MG63 (cell line): ENCODE results near the gene TAF11L14. TPM values are rescaled to one million over a fixed set of nuclear protein-coding genes. Genes with fewer than 3 reads are reported as not detected.
A peak's percentile ranks its signal among the peaks of the same experiment; 100 is the strongest.
"Not testable (repeated sequence)": the region's sequence is repeated elsewhere in the genome, so short reads cannot be mapped to it uniquely, and the experiment has no call there.

Experiments
- DNase-seq: peaks from one replicate; pipeline ENCODE4 v3.0.0-alpha.2; 2020
- H3K27me3 ChIP-seq: fragments of 250-450 bp; sonication (Bioruptor Pico); 2 replicates; pipeline ENCODE4 v1.5.1; 2020; ENCODE audit warnings: mild to moderate bottlenecking, moderate library complexity
- H3K36me3 ChIP-seq: fragments of 250-450 bp; sonication (Bioruptor Pico); 2 replicates; pipeline ENCODE4 v1.5.1; 2020; ENCODE audit warnings: mild to moderate bottlenecking, moderate library complexity
- H3K4me3 ChIP-seq: fragments of 250-450 bp; sonication (Bioruptor Pico); 2 replicates; pipeline ENCODE4 v1.5.1; 2020; ENCODE audit warnings: mild to moderate bottlenecking, moderate library complexity
- H3K9me3 ChIP-seq: fragments of 250-450 bp; sonication (Bioruptor Pico); 2 replicates; pipeline ENCODE4 v1.5.1; 2020; ENCODE audit warnings: mild to moderate bottlenecking, moderate library complexity
- total RNA-seq: library from RNA; depleted of rRNA; stranded (reverse); fragments of >200 nt; shearing (Covaris generic); gene quantifications from 2 replicates; pipeline ENCODE4 v1.2.3, GENCODE V29; 2014; ENCODE audit warnings: low replicate concordance; rRNA removed

TAF11L14 gene
- total RNA-seq, result not detected in 2 replicates

DNA sequence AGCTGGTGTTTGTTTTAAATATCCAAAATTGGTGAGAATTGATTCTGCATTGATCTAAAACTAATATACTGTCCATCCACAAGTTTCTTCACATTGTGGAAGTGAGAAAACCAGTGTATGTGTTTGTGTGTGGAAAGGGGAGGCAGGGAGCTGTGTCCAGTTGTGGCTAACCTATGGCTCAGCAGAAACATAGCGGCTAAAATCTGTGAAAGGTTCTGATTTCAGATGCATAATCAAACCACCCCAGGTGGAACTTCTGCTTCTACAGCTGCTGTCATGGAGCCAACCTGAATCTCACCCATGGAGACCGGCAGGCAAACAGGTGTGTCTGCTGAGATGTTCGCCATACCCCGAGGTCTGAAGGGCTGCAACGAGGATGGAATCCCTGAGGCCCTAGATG, at the start of gene TAF11L14:
Gene TAF11L14 (plus strand): TSS at position 301 of the 400 bp plus-strand sequence.
- Histone ChIP-seq H3K9me3 (no peaks in the 10 kb centered on the region), H3K36me3 (no peaks in the 10 kb centered on the region), H3K27me3 (peaks cover 2% of the 10 kb centered on the region; the same call in 1 of the 2 replicates), H3K4me3 (no peak within 1 kb of the TSS)
- no peak for DNase-seq

DNA sequence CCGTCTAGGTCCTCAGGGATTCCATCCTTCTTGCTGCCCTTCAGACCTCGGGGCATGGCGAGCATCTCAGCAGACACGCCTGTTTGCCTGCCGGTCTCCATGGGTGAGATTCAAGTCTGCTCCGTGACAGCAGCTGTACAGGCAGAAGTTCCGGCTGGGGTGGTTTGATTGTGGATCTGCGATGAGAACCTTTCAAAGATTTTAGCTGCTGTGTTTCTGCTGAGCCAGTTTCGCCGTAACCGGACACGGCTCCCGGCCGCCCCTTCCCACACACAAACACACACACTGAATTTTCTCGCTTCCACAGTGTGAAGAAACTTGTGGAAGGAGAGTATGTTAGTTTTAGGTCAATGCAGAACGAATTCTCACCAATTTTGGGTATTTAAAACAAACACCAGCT, 48.6 kb upstream of the TAF11L14 start, which contains the start of gene TAF11L7:
Gene TAF11L7 (minus strand): TSS at position 101 of the 400 bp plus-strand sequence.
- not testable (repeated sequence) for H3K36me3 ChIP-seq, H3K4me3 ChIP-seq, H3K27me3 ChIP-seq, DNase-seq, H3K9me3 ChIP-seq

DNA sequence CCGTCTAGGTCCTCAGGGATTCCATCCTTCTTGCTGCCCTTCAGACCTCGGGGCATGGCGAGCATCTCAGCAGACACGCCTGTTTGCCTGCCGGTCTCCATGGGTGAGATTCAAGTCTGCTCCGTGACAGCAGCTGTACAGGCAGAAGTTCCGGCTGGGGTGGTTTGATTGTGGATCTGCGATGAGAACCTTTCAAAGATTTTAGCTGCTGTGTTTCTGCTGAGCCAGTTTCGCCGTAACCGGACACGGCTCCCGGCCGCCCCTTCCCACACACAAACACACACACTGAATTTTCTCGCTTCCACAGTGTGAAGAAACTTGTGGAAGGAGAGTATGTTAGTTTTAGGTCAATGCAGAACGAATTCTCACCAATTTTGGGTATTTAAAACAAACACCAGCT, 43.4 kb upstream of the TAF11L14 start, which contains the start of gene TAF11L8:
Gene TAF11L8 (minus strand): TSS at position 101 of the 400 bp plus-strand sequence.
- DNase-seq, H3K9me3 ChIP-seq, H3K27me3 ChIP-seq, H3K4me3 ChIP-seq, H3K36me3 ChIP-seq: not testable (repeated sequence)

DNA sequence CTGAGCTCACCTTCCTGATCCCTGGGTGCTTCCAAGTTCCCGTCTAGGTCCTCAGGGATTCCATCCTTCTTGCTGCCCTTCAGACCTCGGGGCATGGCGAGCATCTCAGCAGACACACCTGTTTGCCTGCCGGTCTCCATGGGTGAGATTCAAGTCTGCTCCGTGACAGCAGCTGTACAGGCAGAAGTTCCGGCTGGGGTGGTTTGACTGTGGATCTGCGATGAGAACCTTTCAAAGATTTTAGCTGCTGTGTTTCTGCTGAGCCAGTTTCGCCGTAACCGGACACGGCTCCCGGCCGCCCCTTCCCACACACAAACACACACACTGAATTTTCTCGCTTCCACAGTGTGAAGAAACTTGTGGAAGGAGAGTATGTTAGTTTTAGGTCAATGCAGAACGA, 40.0 kb upstream of the TAF11L14 start, which contains the start of gene TAF11L9:
Gene TAF11L9 (minus strand): TSS at position 140 of the 400 bp plus-strand sequence.
- H3K4me3 ChIP-seq, H3K36me3 ChIP-seq, H3K9me3 ChIP-seq, H3K27me3 ChIP-seq: not testable (repeated sequence)
- DNase-seq, result peak; percentile 23

DNA sequence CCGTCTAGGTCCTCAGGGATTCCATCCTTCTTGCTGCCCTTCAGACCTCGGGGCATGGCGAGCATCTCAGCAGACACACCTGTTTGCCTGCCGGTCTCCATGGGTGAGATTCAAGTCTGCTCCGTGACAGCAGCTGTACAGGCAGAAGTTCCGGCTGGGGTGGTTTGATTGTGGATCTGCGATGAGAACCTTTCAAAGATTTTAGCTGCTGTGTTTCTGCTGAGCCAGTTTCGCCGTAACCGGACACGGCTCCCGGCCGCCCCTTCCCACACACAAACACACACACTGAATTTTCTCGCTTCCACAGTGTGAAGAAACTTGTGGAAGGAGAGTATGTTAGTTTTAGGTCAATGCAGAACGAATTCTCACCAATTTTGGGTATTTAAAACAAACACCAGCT, 36.5 kb upstream of the TAF11L14 start, which contains the start of gene TAF11L10:
Gene TAF11L10 (minus strand): TSS at position 101 of the 400 bp plus-strand sequence.
- not testable (repeated sequence) for H3K27me3 ChIP-seq, H3K4me3 ChIP-seq, H3K9me3 ChIP-seq, DNase-seq, H3K36me3 ChIP-seq

DNA sequence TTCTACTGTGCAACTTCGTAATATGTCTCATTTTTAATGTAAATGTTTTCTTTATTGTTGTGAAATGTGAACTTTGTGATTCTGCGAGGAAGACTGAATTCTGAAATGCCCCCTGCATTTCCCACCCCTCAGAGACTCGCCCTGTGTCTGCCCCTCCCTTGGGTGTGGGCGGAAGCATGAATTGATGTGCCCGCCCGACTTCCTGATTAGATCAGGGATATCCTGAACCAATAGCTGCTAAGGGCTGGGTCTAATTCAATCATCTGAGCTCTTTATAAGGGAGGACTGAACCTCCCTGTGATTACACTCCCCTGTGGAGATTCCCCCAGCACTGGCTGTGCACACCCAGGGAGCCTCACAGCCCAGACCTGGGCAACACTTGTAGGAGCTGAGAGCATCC, 30.4 kb upstream of the TAF11L14 start, which contains the start of gene TAF11L11:
Gene TAF11L11 (plus strand): TSS at position 304 of the 400 bp plus-strand sequence.
- not testable (repeated sequence) for H3K27me3 ChIP-seq, H3K4me3 ChIP-seq, H3K9me3 ChIP-seq, H3K36me3 ChIP-seq, DNase-seq

DNA sequence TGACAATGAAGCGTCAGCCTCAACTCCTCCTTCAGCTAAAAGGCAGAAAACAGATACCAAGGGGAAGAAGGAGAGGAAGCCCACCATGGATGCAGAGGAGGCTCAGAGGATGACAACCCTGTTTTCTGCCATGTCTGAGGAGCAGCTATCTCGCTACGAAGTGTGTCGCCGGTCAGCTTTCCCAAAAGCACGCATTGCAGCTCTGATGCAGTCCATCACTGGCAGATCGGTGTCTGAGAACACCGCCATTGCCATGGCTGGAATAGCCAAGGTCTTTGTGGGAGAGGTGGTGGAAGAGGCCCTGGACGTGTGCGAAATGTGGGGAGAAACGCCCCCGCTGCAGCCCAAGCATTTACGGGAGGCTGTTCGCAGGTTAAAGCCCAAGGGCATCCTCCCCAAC, 29.3 kb upstream of the TAF11L14 start:
- no peaks in the 10 kb centered on the region for H3K36me3 ChIP-seq
- no peak for DNase-seq
- 0 out of 2 replicates have a peak, but pooled peaks cover 2% of the 10 kb centered on the region for H3K9me3 ChIP-seq
- no peak overlapping the region for H3K4me3 ChIP-seq
- H3K27me3 ChIP-seq, result no peaks in the 10 kb centered on the region

DNA sequence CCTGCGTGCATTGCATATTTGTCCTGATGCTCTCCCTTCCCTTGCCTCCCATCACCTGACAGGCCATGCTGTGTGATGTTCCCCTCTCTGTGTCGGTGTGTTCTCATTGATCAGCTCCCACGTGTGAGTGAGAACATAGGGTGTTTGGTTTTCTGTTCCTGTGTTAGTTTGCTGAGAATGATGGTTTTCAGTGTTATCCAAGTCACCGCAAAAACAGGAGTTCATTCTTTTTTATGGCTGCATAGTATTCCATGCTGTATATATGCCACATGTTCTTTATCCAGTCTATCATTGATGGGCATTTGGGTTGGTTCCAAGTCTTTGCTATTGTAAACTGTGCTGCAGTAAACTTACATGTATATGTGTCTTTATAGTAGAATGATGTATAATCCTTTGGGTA, 26.8 kb upstream of the TAF11L14 start:
- not testable (repeated sequence) for DNase-seq, H3K4me3 ChIP-seq, H3K36me3 ChIP-seq, H3K27me3 ChIP-seq, H3K9me3 ChIP-seq

DNA sequence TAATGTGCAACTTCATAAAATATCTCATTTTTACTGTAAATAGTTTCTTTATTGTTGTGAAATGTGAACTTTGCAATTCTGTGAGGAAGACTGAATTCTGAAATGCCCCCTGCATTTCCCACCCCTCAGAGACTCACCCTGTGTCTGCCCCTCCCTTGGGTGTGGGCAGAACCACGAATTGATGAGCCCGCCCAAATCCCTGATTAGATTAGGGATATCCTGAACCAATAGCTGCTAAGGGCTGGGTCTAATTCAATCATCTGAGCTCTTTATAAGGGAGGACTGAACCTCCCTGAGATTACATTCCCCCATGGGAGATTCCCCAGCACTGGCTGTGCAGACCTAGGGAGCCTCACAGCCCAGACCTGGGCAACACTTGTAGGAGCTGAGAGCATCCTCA, 24.2 kb upstream of the TAF11L14 start, which contains the start of gene TAF11L12:
Gene TAF11L12 (plus strand): TSS at position 301 of the 400 bp plus-strand sequence.
- not testable (repeated sequence) for DNase-seq, H3K9me3 ChIP-seq, H3K4me3 ChIP-seq, H3K27me3 ChIP-seq, H3K36me3 ChIP-seq

DNA sequence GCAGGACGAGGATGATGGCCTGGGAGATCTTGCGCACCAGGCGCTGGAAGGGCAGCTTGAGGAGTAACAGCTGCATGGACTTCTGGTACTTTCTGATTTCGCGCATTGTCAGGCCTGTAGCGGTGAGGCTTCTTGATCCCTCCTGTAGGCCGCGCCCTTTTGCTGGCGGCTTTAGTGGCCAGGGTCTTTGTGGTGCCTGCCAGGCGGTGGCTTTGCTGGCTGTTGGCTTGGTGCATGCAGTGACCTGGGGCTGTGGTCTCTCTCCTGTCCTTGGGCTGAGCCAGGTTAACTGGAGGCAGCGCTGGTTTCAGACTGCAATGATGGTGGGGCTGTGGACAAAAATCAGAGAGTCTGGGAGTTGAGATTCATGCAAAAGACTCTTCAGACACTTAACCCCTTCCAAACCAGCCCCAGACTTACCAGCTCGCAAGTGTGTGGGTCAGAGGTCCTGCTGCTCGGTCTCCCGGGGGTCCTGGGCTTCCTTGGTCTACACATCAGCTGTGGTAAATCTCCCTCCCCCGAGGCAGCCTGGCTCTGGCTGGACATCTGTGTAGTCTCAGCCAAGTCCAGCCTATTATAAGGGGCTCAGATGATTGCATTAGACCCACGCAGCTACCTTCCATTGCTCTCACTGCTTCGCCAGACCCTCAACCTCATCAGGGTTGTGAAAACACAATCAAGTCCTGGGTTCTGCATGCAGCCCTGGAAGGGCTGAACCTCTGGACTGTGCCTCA, 19.2 kb upstream of the TAF11L14 start:
- H3K27me3 ChIP-seq, result no peaks in the 10 kb centered on the region
- no peak overlapping the region for H3K4me3 ChIP-seq
- no peaks in the 10 kb centered on the region for H3K9me3 ChIP-seq
- DNase-seq, result no peak
- H3K36me3 ChIP-seq, result no peaks in the 10 kb centered on the region

DNA sequence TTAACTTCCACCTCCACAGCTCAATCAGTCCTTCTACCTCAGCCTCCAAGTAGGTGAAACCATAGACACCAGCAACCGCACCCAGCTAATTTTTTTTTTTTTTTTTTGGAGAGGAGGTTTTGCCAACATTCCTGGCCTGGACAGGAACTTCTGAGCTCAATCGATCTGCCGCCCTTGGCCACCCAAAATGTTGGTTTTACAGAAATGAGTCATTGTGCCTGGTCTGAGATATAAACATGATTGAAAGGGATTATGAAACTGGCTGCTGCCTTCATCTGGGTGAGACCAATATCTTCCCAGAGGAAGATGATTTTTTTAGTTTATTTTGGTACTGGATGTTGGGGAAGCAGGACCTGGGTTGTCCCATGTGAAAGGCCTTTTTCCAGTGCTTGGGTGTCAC, 14.9 kb upstream of the TAF11L14 start:
- no peaks in the 10 kb centered on the region for H3K36me3 ChIP-seq
- DNase-seq, result peak; percentile 74
- H3K9me3 ChIP-seq, result no peaks in the 10 kb centered on the region
- H3K4me3 ChIP-seq, result no peak overlapping the region
- H3K27me3 ChIP-seq, result no peaks in the 10 kb centered on the region

DNA sequence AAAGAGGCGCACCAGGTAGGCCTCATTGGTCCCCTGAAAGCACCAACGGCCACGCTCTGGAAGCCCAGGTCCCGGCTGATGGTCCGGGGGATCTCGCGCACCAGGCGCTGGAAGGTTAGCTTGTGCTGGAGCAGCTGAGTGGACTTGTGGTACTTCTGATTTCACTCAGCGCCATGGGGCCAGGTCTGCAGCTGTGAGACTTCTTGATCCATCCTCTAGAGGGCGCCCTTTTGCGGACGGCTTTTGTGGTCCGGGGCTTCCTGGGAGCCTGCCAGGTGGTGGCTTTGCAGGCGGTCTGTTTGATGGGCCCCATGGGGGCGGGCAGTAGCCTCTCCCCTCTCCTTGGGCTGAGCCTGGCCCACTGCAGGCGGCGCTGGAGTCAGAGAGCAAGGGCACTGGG, 13.6 kb upstream of the TAF11L14 start:
- Histone ChIP-seq H3K4me3 (no peak overlapping the region), H3K27me3 (no peaks in the 10 kb centered on the region), H3K9me3 (no peaks in the 10 kb centered on the region), H3K36me3 (no peaks in the 10 kb centered on the region)
- DNase-seq, result no peak

DNA sequence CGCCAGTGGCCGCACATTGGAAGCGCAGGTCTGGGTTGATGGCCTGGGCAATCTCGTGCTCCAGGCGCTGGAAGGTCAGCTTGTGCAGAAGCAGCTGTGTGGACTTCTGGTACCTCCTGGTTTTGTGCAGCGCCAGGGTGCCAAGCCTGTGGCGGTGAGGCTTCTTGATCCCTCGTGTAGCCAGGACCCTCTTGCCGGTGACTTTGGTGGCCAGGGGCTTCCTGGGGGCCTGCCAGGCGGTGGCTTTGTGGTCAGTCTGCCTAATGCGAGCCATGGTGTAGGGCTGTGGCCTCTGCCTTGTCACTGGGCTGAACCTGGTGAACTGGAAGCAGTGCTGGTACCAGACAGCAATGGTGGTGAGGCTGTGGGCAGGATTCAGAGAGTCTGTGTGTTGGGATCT, 8.6 kb upstream of the TAF11L14 start:
- peaks cover 4% of the 10 kb centered on the region for H3K27me3 ChIP-seq

DNA sequence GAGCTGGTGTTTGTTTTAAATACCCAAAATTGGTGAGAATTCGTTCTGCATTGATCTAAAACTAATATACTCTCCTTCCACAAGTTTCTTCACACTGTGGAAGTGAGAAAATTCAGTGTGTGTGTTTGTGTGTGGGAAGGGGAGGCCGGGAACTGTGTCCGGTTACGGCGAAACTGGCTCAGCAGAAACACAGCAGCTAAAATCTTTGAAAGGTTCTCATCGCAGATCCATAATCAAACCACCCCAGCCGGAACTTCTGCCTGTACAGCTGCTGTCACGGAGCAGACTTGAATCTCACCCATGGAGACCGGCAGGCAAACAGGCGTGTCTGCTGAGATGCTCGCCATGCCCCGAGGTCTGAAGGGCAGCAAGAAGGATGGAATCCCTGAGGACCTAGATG, 2.5 kb upstream of the TAF11L14 start, which contains the start of gene TAF11L13:
Gene TAF11L13 (plus strand): TSS at position 301 of the 400 bp plus-strand sequence.
- not testable (repeated sequence) for H3K9me3 ChIP-seq, H3K36me3 ChIP-seq, H3K27me3 ChIP-seq, H3K4me3 ChIP-seq, DNase-seq

More for the DNA sequence above, 8.6 kb upstream of the TAF11L14 start:
- DNase-seq, result no peak
- no peaks in the 10 kb centered on the region for H3K9me3 ChIP-seq
- H3K4me3 ChIP-seq, result no peak overlapping the region
- H3K36me3 ChIP-seq, result no peaks in the 10 kb centered on the region

DNA sequence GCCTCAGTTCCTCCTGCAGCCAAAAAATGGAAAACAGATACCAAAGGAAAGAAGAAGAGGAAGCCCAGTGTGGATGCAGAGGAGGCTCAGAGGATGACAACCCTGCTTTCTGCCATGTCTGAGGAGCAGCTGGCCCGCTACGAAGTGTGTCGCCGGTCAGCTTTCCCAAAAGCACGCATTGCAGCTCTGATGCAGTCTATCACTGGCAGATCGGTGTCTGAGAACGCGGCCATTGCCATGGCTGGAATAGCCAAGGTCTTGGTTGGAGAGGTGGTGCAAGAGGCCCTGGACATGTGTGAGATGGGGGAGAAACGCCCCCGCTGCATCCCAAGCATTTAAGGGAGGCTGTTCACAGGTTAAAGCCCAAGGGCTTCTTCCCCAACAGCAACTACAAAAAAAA, 15.0 kb downstream of the TAF11L14 start:
- H3K4me3 ChIP-seq, DNase-seq, H3K36me3 ChIP-seq, H3K9me3 ChIP-seq, H3K27me3 ChIP-seq: not testable (repeated sequence)

DNA sequence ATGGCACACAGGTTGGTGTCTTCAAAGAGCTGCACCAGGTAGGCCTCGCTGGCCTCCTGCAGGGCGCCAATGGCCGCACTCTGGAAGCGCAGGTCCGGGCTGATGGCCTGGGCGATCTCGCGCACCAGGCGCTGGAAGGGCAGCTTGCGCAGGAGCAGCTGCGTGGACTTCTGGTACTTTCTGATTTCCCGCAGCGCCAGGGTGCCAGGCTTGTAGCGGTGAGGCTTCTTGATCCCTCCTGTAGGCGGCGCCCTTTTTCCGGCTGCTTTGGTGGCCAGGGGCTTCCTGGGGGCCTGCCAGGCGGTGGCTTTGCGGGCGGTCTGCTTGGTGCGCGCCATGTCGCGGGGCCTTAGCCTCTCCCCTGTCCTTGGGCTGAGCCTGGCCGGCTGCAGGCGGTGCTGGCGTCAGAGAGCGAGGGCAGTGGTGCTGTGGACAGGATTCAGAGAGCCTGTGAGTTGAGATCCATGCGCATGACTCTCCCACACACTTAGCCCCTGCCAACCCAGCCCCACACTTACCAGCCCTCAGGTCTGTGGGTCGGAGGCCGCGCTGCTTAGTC, 21.0 kb downstream of the TAF11L14 start:
- not testable (repeated sequence) for H3K36me3 ChIP-seq, H3K9me3 ChIP-seq, DNase-seq, H3K27me3 ChIP-seq, H3K4me3 ChIP-seq

DNA sequence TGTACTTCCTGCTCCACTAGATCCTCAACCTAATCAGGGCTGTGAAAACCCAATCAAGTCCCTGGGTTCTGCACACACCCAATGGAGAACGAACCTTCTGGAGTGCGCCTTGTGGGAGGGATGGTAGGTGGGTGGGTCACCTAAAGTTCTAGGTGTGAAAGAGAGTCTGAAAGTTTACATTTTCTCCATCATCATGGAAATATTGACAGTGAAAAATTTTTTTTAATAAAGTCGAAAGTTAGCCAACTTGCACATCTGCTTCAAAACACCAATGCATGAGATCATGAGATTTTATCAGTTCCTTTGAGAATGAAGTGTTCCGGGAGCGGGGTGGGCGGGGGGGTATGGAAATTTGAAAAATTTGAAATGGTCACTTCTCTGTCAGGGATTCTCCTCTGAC, 21.7 kb downstream of the TAF11L14 start:
- no peak for DNase-seq
- H3K36me3 ChIP-seq, result no peaks in the 10 kb centered on the region
- no peaks in the 10 kb centered on the region for H3K9me3 ChIP-seq
- 0 out of 2 replicates have a peak, but pooled peaks cover 5% of the 10 kb centered on the region for H3K27me3 ChIP-seq
- H3K4me3 ChIP-seq, result no peak overlapping the region
